Activated effector memory CD4-positive, alpha-beta T cell treated with Interleukin-2 at 50 U/mL for 16 hours (primary cell): ENCODE results near the gene RTL1.

Experiments used
- DNase-seq: peaks from one replicate; pipeline ENCODE4 v3.0.0-alpha.2; 2020

Gene RTL1

GRCh38 chr14:100898465-100898864 lies 5.1 kb downstream of the RTL1 start:
- DNase-seq: no peak

GRCh38 chr14:100896369-100897060 lies 7.0 kb downstream of the RTL1 start:
- no peak for DNase-seq

- no peak for DNase-seq
These were observed 8.1 kb downstream of the RTL1 start for GRCh38 chr14:100895411-100895810.

GRCh38 chr14:100894416-100894815 lies 9.1 kb downstream of the RTL1 start:
- no peak for DNase-seq

- DNase-seq: no peak
These were observed 9.8 kb downstream of the RTL1 start for GRCh38 chr14:100893760-100894159.

GRCh38 chr14:100893228-100893601 lies 10.3 kb downstream of the RTL1 start:
- no peak for DNase-seq

DNA sequence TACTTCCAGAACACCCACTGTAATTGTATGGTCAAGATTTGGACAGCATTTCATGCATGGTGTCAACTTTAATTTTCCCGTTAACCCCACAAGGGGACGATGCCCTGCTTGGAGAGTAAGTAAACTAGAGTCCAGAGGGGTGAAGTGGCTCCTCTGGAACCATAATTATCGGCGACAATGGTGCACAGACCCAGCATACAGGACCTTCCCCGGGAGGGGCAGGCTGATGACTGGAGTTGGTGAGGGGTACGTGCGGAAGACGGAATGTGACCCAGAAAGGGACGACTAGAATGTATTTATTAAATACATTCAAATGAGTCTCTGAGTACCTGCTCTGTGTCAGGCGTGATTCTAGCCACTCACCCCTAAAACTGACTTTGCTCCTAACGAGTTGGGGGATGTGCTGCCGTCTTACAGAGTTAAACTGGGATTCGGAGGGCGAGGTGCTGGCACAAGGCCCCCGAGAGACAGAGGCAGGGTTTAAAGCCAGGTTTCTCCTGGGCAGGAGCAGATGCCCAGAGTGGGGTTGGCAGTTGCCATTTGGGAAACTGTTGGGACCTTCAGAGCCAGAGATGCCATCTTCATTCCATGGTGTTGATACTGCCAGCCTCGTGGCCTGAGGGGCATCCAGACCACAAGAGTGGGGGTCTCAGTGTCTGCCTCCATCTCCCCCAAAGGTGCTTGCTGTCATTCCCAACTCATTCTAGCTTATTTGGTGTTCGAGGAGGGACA lies 10.9 kb downstream of the RTL1 start:
- DNase-seq: no peak

- DNase-seq: no peak
These were observed 11.7 kb downstream of the RTL1 start for GRCh38 chr14:100891501-100892445.

- no peak for DNase-seq
These were observed 12.5 kb downstream of the RTL1 start for GRCh38 chr14:100891051-100891450.

- DNase-seq: no peak
These were observed 13.3 kb downstream of the RTL1 start for GRCh38 chr14:100890061-100890850.

GRCh38 chr14:100889641-100890040 lies 13.9 kb downstream of the RTL1 start:
- DNase-seq: no peak

DNA sequence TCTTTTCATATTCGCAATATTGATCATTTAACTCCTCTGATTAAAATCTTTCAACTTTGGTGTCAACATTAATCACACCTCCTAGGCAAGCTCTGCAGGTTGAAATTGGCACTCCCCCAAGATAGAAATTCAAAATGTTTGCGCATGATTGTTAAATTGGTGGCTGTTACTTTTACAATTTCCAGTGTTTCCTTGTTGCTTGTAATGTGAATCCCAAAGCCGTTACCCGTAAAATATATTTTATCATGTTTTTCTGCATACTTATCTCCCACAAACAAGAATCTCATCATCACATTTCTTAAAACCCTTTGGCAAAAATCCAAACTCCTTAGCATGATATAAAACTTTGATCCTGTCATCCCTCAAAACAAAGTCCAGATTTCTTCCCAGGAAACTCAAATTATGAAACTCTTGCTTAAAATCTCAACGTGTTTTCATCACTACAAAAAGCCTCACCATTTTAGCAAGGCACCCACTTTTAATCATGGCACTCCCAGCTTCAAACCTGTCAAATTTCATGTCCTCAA lies 14.7 kb downstream of the RTL1 start:
- DNase-seq: no peak

- DNase-seq: no peak
These were observed 15.7 kb downstream of the RTL1 start for GRCh38 chr14:100887728-100888335.

DNA sequence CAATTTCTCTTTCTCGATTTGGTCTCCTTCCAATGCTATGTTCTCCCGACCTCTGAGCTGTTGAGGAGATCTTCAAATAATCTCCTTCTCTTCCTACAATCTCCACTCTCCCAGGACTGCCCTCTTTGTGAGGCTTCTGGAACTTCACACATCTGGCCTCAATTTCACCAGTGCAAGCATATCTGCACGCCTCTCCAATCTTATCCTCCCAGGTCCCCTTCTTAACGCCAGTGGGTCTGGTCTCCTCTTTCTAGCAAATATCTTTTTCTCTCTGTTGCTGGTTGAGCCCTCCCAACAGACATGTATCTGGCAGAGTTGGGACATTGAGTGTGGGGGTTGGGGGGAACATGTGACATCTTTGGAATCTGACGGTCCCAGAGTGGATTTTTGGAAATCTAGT lies 17.9 kb downstream of the RTL1 start:
- no peak for DNase-seq

- no peak for DNase-seq
These were observed 18.3 kb downstream of the RTL1 start for GRCh38 chr14:100885196-100885595.

GRCh38 chr14:100884456-100884855 lies 19.1 kb downstream of the RTL1 start:
- no peak for DNase-seq

- no peak for DNase-seq
These were observed 19.8 kb downstream of the RTL1 start for GRCh38 chr14:100883789-100884101.

DNA sequence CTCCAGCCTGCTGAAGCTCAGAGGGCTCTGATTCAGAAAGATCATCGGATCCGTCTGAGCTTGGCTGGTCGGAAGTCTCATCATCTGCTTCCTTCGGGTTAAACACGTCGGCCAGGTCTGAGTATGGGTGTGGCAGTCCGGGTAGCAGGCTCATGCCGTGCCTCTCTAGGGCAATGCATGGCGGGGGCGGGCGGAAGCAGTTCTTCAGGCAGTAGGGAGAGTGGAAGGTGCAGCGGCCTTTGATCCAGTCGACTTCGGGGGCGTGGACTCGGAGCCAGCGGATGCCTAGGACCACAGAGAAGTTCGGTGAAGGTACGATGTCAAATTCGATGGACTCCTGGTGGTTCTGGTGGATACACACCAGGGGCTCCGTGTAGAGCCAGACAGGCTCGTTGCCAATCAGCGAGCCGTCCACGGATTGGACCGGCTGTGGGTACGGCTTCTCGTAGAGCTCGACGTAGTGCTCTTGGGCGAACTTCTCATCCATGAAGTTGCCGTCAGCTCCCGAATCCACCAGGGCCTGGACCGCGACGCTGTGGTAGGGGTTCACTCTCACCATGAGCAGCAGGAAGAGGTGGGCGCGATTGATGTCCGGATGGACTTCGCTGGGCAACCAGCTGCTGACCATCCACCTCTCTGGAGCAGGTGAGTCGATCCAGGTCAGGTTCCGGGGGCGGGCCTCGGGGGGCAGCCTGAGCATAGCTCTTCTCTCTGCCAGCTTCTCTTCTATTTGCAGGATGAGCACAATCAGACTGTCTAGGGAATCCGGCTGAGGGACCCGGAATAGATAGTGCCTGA lies 20.3 kb downstream of the RTL1 start:
- no peak for DNase-seq

DNA sequence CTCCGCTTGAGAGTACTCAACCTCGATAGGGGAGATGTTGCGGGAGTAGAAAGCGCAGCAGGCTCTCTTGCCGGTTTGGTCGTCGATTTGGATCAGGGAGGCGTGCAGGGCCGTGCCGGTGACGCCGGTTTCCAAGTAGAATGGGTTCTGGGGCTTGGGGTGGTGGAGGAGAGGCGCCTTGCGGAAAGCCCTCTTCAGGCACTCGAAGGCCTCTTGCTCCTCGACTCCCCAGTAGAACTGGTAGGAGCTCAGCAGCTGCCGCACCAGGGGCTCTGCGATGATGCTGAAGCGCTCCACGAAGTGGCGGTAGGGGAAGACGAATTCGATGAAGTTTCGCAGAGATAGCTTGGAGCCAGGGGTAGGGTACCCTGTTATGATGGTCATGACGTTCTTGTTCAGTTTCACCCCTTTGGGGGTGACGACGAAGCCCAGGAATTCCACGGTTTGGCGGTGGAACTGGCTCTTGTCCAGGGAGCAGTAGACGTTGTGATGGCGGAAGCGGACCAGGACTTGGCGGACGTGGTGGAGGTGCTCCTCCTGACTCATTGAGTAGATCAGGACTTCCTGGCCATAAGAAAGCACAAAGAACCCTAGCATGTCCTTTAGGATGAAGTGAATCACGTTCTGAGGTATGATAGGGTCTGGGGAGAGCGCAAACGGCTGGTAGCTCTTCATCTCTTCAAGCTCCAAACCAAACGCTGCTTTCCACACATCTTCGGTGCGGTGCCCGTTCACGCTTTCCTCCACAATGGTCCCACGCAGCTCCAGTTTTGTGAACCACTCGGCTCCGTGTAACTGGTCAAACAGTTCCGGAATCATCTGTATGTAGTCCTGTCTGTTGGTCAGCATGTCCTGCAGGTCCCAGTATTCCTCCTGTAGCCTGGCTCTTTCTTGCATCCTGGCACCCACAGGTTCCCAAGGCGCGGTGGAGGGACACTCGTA lies 21.2 kb downstream of the RTL1 start:
- DNase-seq: no peak
